GM18519 (cell line): ENCODE results near the gene NACAD.

Experiments
- ATAC-seq: cut with Tn5 transposase; IDR thresholded peaks from one replicate; pipeline ENCODE4 v1.9.1; 2021; ENCODE audit warnings: mild to moderate bottlenecking, moderate library complexity; ENCODE audit not compliant: unreplicated experiment, low FRiP score

The NACAD gene

DNA sequence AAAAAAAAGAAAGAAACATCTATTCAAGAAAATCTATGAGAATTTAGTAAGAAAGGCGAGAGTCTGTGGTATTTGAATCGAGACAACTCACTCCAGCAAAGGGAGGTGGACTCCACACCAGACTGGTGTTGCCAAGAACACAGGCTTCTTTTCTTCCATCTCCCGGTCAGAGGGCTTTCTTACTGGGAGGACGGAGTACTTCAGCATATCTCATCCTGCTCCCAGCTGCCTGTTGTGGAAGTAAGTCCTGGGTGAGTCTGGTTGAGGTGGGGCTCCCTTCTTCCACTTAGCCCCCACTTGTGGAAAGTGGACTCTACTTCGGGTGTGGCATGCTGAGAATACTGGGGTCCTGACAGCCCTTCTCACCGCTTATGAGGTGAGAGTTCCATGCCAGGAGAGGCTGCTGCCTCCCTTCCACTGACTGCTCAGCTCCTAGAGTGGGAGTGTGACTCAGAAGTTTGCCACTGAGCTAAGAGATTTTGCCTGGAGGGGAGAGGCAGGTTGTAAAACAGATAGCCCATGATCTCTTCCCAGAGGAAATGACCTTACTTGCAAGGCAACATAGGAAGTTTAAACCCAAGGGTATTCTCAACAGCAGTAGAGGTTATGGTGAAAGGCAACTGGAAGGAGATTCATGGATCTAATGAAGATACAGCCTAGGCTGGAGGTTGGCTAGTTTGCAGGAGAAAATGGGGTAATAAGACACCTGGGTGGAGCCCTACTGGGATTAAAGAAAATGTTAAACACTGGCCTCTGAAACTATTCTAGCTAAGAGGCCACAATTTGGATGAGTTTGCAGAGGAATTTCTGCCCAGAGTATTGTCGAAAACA is 3.5 kb upstream of the NACAD start:
- no peak for ATAC-seq

GRCh38 chr7:45089341-45089891 is 647 bp upstream of the NACAD start:
- no peak for ATAC-seq

DNA sequence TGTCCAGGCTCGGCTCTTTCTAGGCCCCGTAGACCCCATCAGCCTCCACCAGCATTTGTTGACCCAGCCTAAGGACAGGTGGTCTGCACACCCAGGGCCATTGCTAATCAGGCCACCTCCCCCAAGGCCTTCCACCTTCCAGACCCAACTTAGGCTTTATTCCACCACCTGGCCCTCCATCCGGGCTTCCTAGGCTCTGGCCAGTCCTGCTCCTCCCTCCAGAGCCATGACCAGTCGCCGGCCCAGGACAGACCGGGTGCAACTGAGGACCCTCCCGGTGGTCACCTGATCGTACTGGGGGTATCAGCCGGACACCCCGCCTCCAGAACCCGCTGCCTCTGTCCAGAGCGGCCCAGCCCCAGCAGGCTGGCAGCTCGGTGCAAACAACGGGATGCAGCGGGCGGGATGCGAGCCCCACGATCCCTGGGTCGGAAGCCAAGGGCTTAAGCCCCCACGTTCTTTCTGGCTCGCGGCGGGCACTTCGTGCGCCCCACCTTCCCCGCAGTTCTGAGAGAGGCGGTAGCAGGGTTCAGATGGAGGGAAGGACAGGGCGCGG is 545 bp downstream of the NACAD start:
- ATAC-seq = no peak

- no peak for ATAC-seq
Observed at GRCh38 chr7:45087301-45088145, 1.2 kb downstream of the NACAD start.

- ATAC-seq = no peak
Observed at GRCh38 chr7:45086331-45087065, 2.3 kb downstream of the NACAD start.

DNA sequence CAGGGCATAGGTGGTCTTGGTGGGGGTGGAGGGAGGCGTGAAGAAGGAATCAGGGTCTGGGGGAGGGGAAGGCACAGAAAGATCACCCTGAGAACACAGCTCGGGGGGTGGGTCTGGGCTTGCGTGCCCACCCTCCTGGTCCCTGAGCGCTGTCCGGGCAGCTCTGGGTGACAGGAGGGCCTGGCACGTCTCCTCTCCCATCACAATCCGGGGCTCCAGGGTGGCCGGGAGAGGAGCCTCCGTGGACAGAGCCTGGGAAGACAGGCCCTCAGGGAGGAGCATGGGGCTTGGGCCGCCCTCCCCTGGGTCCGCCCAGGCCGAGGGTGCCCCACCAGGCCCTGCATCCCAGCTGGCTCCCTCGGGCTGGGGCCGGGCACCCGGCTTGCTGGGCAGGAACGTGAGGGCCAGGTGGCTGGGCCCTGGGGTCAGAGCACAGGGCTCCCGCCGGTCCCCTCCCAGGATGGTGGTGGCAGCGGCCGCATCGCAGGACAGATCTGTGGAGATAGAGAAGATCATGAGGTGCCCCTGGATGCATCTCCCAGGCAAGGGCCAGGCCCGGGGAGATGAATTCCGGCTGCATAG is 3.1 kb downstream of the NACAD start:
- ATAC-seq = no peak

DNA sequence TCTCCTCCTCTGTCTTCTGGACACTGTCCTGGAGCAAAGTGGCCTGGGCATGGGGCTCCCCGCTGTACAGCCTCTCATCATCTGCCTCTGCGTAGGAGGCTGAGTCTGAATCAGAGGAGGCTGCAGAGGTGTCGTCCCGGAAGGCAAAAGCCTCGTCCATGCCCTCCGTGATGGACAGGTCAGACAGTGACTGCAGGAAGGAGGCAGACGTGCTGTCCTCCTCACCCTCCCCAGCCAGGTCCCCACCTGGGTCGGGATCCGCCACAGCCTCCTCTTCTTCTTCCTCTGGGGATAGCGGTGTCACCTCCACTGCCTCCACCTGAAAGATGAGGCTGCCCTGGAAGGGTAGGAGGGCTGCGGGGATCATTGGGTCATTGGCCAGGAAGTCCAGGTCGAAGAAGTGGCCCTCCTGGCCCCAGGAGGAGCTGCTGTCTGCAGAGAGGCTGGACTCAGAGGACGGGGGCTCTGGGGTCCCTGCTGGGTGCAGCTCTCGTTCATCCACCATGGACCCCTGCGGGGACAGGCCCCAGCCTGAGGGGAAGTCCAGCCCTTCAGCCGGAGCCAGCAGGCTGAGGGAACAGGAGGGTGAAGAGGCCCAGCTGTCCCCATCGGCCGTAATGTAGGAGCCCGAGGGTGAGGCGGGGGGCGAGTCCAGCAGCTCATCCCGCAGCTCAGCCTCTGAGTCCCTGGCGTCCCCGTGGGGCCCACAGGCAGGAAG is 3.7 kb downstream of the NACAD start:
- ATAC-seq = no peak

GRCh38 chr7:45084336-45084735 is 4.4 kb downstream of the NACAD start:
- ATAC-seq = no peak

- ATAC-seq = no peak
Observed at GRCh38 chr7:45082831-45083331, 5.9 kb downstream of the NACAD start.

- ATAC-seq = no peak
Observed at GRCh38 chr7:45082031-45082830, 6.5 kb downstream of the NACAD start.

DNA sequence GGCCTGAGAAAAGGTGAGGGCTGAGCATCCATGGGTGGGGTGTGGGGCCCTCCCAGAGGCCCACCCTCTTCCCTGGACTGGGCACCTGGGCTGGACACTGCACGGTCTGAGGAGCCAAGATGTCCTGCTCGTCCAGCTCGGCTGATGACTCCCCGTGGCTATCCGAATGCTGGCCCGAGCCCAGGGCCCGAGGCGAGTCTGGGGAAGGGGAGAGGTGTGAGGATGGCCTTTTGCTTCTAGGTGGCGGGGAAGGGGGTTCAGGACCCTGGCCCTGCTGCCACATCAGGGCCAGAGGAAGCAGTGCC is 7.1 kb downstream of the NACAD start:
- no peak for ATAC-seq

GRCh38 chr7:45080958-45081669 is 7.7 kb downstream of the NACAD start:
- ATAC-seq = no peak

GRCh38 chr7:45080265-45080957 is 8.4 kb downstream of the NACAD start:
- ATAC-seq = no peak

DNA sequence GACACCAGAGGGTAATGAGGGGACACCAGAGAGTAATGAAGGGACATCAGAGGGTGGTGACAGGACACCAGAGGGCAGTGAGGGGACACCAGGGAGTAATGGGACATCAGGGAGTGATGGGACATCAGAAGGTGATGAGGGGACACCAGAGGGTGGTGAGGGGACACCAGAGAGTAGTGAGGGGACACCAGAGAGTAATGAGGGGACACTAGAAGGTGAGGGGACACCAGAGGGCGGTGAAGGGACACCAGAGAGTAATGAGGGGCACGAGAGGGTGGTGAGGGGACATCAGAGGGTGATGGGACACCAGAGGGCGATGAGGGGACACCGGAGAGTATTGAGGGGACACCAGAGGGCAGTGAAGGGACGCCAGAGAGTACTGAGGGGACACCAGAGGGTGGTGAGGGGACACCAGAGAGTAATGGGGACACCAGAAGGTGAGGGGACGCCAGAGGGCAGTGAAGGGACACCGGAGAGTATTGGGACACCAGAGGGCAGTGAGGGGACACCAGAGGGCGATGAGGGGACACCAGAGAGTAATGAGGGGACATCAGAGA is 10.6 kb downstream of the NACAD start:
- no peak for ATAC-seq

- no peak for ATAC-seq
Observed at GRCh38 chr7:45077579-45077978, 11.2 kb downstream of the NACAD start.

- ATAC-seq = no peak
Observed at GRCh38 chr7:45076946-45077345, 11.8 kb downstream of the NACAD start.
